Body of pancreas (tissue), 4 donors: ENCODE results near the gene FGFBP1. TPM values are rescaled to one million over a fixed set of nuclear protein-coding genes. Genes with fewer than 3 reads are reported as not detected.
A peak's percentile ranks its signal among the peaks of the same experiment; 100 is the strongest.

Experiments used
- ATAC-seq: fragments of 150-250 bp; one replicate; pipeline ENCODE4 v1.9.1; 2016
- DNase-seq, 4 donors: peaks; one replicate each; pipeline ENCODE4 v3.0.0-alpha.2; 2019
- H3K27ac ChIP-seq, 4 donors: fragments of 200-600 bp; sonication (generic); 1 replicate in 3 of 4; 2 replicates in 1 of 4; pipeline versions ENCODE4 v1.5.1 to v1.6.1; 2016 to 2019; ENCODE audit warnings: mild to moderate bottlenecking in 1 of 4, mixed read lengths in 1 of 4, moderate library complexity in 1 of 4
- H3K27me3 ChIP-seq, 2 donors: fragments of 200-600 bp; sonication (generic); one replicate each; pipeline ENCODE4 v1.6.0; 2016; ENCODE audit warnings: mild to moderate bottlenecking in 1 of 2
- H3K36me3 ChIP-seq, 2 donors: fragments of 200-600 bp; sonication (generic); replicated peaks in 1 of 2; 2 replicates each; pipeline ENCODE4 v1.5.1; 2016; ENCODE audit warnings: low read depth in 2 of 2; ENCODE audit not compliant: insufficient read depth in 1 of 2
- H3K4me1 ChIP-seq: fragments of 200-600 bp; sonication (generic); one replicate; pipeline ENCODE4 v1.6.0; 2016
- H3K4me3 ChIP-seq, 2 donors: fragments of 200-600 bp; sonication (generic); 1 replicate in 1 of 2; 2 replicates in 1 of 2; pipeline ENCODE4 v1.5.1; 2016 to 2019
- H3K9me3 ChIP-seq, 3 donors: fragments of 200-600 bp; sonication (generic); 1 replicate in 2 of 3; 2 replicates in 1 of 3; pipeline ENCODE4 v1.5.1; 2016
- POLR2A ChIP-seq, 3 donors: fragments of 450-650 bp; IDR thresholded peaks; one replicate each; pipeline ENCODE4 v1.6.1; 2016; ENCODE audit warnings: antibody characterized with exemption in 3 of 3, mild to moderate bottlenecking in 2 of 3
- WGBS, 2 donors: methylation state at CpG; one replicate each; pipeline ENCODE4 v1.1.5; 2017; 5-methylcytosine and 5-hydroxymethylcytosine counted together
- intact Hi-C: fragments of 100-400 bp; cut with DNase I; formaldehyde crosslinking; loops from one replicate; pipeline ENCODE4 v1.15.1; 2023
- total RNA-seq, 2 donors: library from RNA; depleted of rRNA; stranded (reverse); fragments of >200 nt; gene quantifications; one replicate each; pipeline ENCODE4 v1.1.0, GENCODE V29; 2016
- TF ChIP-seq, protein P1 (sequence below), 7 experiments: fragments of 450-650 bp in 4 of 7; fragments of 200-600 bp in 3 of 7; sonication (generic) in 3 of 7; IDR thresholded peaks; one replicate each; pipeline ENCODE4 v1.5.1; 2016 to 2019; ENCODE audit warnings: antibody characterized with exemption in 7 of 7

Gene FGFBP1
- total RNA-seq, 2 donors from 2014 or later, result not detected

DNA sequence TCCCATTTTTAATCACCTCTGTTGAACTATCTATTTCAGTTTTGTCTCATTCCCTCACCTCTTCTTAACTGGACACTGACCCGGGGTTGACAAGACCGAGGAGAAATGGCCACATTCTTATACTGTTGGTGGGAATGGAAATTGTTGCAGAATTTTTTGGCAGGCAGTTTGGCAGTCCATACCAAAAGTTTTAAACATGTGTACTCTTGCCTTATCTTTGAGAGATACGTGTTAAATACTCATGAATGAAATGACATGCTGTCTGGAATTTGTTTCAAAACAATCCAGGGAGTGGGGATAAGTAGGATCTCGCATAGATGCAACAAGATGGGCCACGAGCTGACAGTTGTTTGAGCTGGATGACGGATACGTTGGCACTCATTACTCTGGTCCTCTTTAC, 12.1 kb downstream of the FGFBP1 start:
- no peak for DNase-seq
- H3K4me3 ChIP-seq, result no peak overlapping the region
- TF ChIP-seq POLR2A (IDR thresholded peaks at IDR 0.05), result no peak
- ATAC-seq, result no peak
- intact Hi-C loops, result no loop called here
- no peaks in the 10 kb centered on the region for H3K9me3 ChIP-seq
- no peaks in the 10 kb centered on the region for H3K4me1 ChIP-seq
- 57 to 60% methylated on average over 7 of the region's 7 CpGs for WGBS, 2 donors
- no peaks in the 10 kb centered on the region for H3K27me3 ChIP-seq
- H3K27ac ChIP-seq, result no peak overlapping the region
- no peaks in the 10 kb centered on the region for H3K36me3 ChIP-seq

DNA sequence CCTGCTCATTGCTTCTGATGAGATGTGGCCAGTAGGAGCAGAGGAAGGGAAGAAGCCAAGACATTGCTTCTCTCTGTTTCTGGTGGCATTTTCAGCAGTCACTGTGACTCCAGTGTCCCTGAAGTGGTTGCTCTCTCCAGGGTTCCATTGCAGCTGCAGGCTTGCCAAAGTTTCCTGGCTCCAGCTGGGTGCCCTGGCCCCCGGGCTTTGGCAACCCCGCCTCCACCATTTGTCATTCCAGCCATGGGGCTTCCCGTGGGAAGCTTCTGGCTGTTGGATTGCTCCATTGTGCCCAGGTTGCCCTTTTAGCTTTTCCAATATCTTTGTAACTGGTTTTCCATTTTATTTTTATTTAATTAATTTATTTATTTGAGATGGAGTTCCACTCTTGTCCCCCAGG, 12.7 kb downstream of the FGFBP1 start:
- no peaks in the 10 kb centered on the region for H3K36me3 ChIP-seq
- ATAC-seq (no peak), DNase-seq (no peak)
- H3K27me3 ChIP-seq, result no peaks in the 10 kb centered on the region
- no peaks in the 10 kb centered on the region for H3K9me3 ChIP-seq
- WGBS, 2 donors, result 40 to 52% methylated on average over 3 of the region's 3 CpGs
- H3K4me1 ChIP-seq, result no peaks in the 10 kb centered on the region
- H3K27ac ChIP-seq, result no peak overlapping the region
- no peak overlapping the region for H3K4me3 ChIP-seq
- no peak for TF ChIP-seq POLR2A (IDR thresholded peaks at IDR 0.05)
- TF ChIP-seq, protein P1, sequence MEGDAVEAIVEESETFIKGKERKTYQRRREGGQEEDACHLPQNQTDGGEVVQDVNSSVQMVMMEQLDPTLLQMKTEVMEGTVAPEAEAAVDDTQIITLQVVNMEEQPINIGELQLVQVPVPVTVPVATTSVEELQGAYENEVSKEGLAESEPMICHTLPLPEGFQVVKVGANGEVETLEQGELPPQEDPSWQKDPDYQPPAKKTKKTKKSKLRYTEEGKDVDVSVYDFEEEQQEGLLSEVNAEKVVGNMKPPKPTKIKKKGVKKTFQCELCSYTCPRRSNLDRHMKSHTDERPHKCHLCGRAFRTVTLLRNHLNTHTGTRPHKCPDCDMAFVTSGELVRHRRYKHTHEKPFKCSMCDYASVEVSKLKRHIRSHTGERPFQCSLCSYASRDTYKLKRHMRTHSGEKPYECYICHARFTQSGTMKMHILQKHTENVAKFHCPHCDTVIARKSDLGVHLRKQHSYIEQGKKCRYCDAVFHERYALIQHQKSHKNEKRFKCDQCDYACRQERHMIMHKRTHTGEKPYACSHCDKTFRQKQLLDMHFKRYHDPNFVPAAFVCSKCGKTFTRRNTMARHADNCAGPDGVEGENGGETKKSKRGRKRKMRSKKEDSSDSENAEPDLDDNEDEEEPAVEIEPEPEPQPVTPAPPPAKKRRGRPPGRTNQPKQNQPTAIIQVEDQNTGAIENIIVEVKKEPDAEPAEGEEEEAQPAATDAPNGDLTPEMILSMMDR (IDR thresholded peaks at IDR 0.05), result no peak
- intact Hi-C loops, result no loop called here

DNA sequence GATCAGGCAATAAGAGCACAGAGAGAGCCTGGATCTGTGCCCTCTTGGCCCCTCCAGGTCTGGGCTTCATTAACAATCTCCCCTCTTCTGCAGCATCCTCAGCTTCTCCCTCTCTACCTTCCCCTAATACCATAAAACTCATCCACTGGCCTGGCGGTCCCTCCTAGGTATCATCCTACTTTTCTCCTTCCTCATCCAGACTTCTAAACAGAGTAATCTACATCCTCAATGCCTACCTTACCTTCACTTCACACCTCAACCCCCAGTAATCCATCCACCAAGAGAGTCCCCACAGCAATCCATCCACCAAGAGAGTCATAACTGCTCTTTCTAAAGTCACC, 17.0 kb downstream of the FGFBP1 start:
- no peaks in the 10 kb centered on the region for H3K4me1 ChIP-seq
- no peaks in the 10 kb centered on the region for H3K36me3 ChIP-seq
- intact Hi-C loops, result no loop called here
- DNase-seq (no peak), ATAC-seq (no peak)
- WGBS, 2 donors, result 72 to 77% methylated on average over 1 of the region's 1 CpG
- no peaks in the 10 kb centered on the region for H3K9me3 ChIP-seq
- no peak overlapping the region for H3K27ac ChIP-seq
- no peak overlapping the region for H3K4me3 ChIP-seq
- H3K27me3 ChIP-seq, result no peaks in the 10 kb centered on the region
- TF ChIP-seq, protein P1 (IDR thresholded peaks at IDR 0.05), result no peak
- TF ChIP-seq POLR2A (IDR thresholded peaks at IDR 0.05), result no peak

DNA sequence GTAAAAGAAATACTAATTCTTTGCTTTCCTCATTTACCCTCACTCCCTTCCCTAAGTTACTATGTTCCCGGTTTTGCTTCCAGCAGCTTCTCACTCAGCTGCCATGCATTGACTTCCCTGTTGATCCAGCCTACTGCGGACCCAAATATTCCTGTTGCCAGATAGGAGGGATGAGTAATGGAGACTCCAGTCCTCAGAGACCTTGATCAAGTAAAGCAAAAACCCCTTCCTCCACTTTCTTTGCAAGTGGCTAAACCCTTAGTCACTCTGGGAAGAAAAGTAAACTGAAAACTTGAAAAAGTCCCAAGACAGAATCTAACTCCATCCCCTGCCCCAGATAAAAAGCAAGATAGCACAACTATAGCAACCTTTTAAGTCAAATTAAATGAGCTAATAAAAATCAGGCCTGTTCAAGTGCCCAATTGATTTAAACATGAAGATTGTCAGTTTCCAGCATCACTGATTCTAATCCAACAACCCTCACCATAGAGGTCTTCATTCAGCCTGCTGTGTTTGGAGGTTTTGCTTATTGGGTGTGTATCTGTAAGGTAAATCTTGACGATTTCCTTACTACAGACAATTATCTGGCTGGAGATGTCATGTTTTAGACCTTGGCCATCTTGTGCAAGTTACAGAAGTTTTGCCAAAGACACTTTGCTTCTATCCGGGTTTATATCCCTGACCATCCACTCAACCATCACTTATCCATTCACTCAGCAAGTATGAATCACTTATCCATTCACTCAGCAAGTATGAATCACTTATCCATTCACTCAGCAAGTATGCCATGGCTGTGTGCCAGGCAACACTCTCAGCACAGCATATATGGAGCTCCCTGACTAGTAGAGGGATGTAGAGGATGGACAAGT, 17.6 kb downstream of the FGFBP1 start:
- TF ChIP-seq, protein P1 (IDR thresholded peaks at IDR 0.05), result no peak
- no peak for TF ChIP-seq POLR2A (IDR thresholded peaks at IDR 0.05)
- intact Hi-C loops, result no loop called here
- WGBS, 2 donors, result 42 to 52% methylated on average over 4 of the region's 4 CpGs
- Histone ChIP-seq H3K27me3 (no peaks in the 10 kb centered on the region), H3K27ac (no peak overlapping the region), H3K36me3 (no peaks in the 10 kb centered on the region), H3K4me1 (no peaks in the 10 kb centered on the region), H3K4me3 (no peak overlapping the region), H3K9me3 (no peaks in the 10 kb centered on the region)
- peak; percentile 18 to 63 (median 46) for DNase-seq
- ATAC-seq, result peak; percentile 47

DNA sequence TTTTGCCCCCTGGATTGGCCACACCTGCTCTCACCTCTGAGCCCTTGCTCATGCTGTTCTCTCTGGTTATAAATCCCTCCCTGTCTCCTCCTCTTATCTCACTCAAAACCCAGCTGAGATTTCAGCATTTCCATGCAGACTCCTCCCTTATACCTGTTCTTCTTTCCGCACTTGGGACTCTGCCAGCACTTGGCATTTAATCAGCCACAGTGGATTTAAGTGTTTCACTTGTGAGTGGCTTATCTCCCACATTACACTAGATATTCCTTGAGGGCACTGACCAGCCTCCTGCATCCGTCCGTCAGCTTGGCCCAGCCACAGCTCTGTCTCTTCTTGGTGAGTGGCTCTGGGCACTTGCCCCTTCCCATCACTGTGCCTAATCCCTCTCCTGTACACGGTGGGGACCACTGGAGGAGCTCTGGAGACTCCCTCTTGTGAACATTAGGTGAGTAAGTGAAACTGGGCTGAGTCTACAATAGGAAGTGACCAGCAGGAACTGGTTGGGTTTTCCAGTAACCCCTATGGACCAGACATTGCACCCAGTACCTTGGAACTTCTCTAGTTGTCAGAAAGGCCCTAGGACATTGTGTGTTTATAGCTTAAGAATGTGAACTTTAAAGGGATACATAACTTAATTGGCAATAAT, 19.9 kb downstream of the FGFBP1 start:
- no peak overlapping the region for H3K4me3 ChIP-seq
- ATAC-seq, result peak; percentile 46
- H3K27me3 ChIP-seq, result no peaks in the 10 kb centered on the region
- no peaks in the 10 kb centered on the region for H3K36me3 ChIP-seq
- peak; percentile 35 to 52 (median 40) for DNase-seq
- H3K9me3 ChIP-seq, result no peaks in the 10 kb centered on the region
- H3K27ac ChIP-seq, result peak overlapping the region in 1 of 4 donors; percentile 31
- H3K4me1 ChIP-seq, result no peaks in the 10 kb centered on the region
- TF ChIP-seq POLR2A (IDR thresholded peaks at IDR 0.05), result no peak
- intact Hi-C loops, result no loop called here
- WGBS, 2 donors, result 22 to 29% methylated on average over 2 to 4 of the region's 4 CpGs
